HG03439 (cell line): Measurements from ENCODE around the gene DENND4A.
"Not testable (repeated sequence)": the region's sequence is repeated elsewhere in the genome, so short reads cannot be mapped to it uniquely, and the experiment has no call there.

ENCODE experiments used
- ATAC-seq: cut with Tn5 transposase; IDR thresholded peaks from one replicate; pipeline ENCODE4 v1.9.1; 2021; ENCODE audit warnings: mild to moderate bottlenecking, moderate library complexity; ENCODE audit not compliant: unreplicated experiment

Gene DENND4A

GRCh38 chr15:65789759-65790425, 2.2 kb downstream of the DENND4A start:
- ATAC-seq, result no peak

- ATAC-seq, result no peak
Measured at GRCh38 chr15:65789105-65789504, 3.0 kb downstream of the DENND4A start.

GRCh38 chr15:65787260-65787659, 4.8 kb downstream of the DENND4A start:
- ATAC-seq, result no peak

- no peak for ATAC-seq
Measured at GRCh38 chr15:65785151-65785550, 6.9 kb downstream of the DENND4A start.

- no peak for ATAC-seq
Measured at GRCh38 chr15:65783872-65784271, 8.2 kb downstream of the DENND4A start.

- no peak for ATAC-seq
Measured at GRCh38 chr15:65782096-65782495, 10.0 kb downstream of the DENND4A start.

- ATAC-seq, result not testable (repeated sequence)
Measured at GRCh38 chr15:65778701-65779100, 13.4 kb downstream of the DENND4A start.

- ATAC-seq, result no peak
Measured at GRCh38 chr15:65778269-65778668, 13.8 kb downstream of the DENND4A start.

- ATAC-seq, result no peak
Measured at GRCh38 chr15:65777843-65778242, 14.2 kb downstream of the DENND4A start.

GRCh38 chr15:65777053-65777452, 15.0 kb downstream of the DENND4A start:
- ATAC-seq, result no peak

GRCh38 chr15:65773386-65774111, 18.5 kb downstream of the DENND4A start:
- ATAC-seq, result peak; percentile 46

GRCh38 chr15:65772930-65773329, 19.2 kb downstream of the DENND4A start:
- no peak for ATAC-seq

- no peak for ATAC-seq
Measured at GRCh38 chr15:65771870-65772269, 20.2 kb downstream of the DENND4A start.

GRCh38 chr15:65769482-65769881, 22.6 kb downstream of the DENND4A start:
- no peak for ATAC-seq

GRCh38 chr15:65767895-65768294, 24.2 kb downstream of the DENND4A start:
- no peak for ATAC-seq

- no peak for ATAC-seq
Measured at GRCh38 chr15:65767264-65767595, 24.9 kb downstream of the DENND4A start.

- ATAC-seq, result no peak
Measured at GRCh38 chr15:65766422-65767263, 25.4 kb downstream of the DENND4A start.

- no peak for ATAC-seq
Measured at GRCh38 chr15:65765106-65765505, 27.0 kb downstream of the DENND4A start.

- no peak for ATAC-seq
Measured at GRCh38 chr15:65762914-65763787, 28.9 kb downstream of the DENND4A start.

GRCh38 chr15:65762399-65762798, 29.7 kb downstream of the DENND4A start:
- ATAC-seq, result no peak
